SIG-M5 treated with dmso at 0.1 percent for 504 hours (cell line): ENCODE results near the gene LYZL6.
"Not testable (repeated sequence)": the region's sequence is repeated elsewhere in the genome, so short reads cannot be mapped to it uniquely, and the experiment has no call there.

Experiments used
- DNase-seq: peaks from one replicate; lab custom pipeline; 2025; ENCODE audit not compliant: unreplicated experiment; lab: John Stamatoyannopoulos, UW

LYZL6 gene

DNA sequence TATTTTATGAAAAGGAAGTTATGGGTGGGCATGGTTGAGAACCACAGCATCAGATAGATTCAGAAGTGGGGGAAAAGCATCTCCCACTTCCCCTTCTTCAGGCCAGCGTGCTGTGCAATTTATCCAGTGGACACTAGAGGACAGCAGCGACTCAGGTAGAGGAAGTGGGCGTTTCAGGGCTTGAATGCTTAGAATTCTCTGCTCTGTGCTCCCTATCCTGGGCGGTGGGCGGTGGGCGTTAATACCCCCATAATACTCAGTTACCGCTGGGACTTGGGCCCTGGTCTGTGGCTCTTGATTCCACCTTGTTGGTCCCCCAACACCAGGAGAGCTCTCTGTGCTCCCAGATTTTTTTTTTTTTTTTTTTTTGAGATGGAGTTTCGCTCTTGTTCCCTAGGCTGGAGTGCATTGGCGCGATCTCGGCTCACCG is 3.7 kb upstream of the LYZL6 start:
- peak; percentile 73 for DNase-seq

DNA sequence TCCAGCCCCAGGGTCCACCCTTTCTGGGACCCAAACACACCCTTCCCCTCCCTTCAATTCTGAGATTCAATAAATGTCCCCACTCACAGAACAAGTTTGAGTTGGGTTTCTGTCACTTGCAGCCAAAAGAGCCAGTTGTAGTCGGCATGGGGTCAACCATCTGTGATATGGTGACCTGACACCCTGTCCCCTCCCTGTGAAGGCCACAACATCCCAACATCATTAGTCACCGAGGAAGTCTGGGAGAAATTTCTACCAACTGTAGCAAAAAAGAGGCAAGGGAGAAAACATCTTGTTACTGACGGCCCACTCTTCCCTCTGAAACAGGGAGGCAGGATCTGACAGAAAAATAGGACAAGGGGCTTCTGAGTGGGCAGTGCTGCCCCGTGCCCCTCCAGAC is 638 bp upstream of the LYZL6 start:
- no peak for DNase-seq

- DNase-seq = no peak
Observed at GRCh38 chr17:35942588-35943186, 826 bp downstream of the LYZL6 start.

DNA sequence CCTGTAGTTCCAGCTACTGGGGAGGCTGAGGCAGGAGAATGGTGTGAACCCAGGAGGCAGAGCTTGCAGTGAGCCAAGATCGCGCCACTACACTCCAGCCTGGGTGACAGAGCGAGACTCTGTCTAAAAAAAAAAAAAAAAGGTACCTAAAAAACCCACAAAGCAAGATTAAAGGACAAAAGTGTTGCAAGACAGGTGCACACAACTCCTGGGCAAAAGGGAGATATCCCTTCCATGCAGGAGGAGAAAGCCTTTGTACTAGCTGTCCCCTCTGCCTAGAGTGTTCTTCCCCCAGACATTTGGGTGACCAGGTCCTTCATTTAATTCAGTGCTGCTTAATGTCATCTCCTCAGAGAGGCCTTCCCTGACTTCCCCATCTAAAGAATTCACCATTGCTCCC is 5.0 kb downstream of the LYZL6 start:
- DNase-seq = not testable (repeated sequence)

- DNase-seq = no peak
Observed at GRCh38 chr17:35936063-35936462, 7.5 kb downstream of the LYZL6 start.

DNA sequence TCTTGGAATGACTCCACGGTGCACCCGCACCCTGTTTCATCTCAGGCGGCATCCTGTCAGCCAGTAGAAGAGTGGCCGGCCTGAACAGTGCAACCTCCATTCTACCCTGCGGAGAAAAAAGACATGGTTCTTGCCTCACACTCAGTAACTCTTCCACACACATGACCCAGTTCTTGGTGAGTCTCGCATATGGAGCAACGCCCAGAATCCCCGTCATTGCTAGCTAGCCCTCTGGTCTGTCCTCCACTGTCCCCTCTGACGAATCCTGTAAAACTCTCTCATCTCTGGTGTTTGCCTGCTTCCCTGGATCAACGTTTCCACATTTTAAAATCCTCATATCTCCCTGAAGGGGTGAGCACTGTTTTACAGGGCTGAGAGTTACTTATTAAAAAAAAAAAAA is 8.8 kb downstream of the LYZL6 start:
- no peak for DNase-seq

GRCh38 chr17:35932586-35932985 is 10.9 kb downstream of the LYZL6 start:
- DNase-seq = no peak

DNA sequence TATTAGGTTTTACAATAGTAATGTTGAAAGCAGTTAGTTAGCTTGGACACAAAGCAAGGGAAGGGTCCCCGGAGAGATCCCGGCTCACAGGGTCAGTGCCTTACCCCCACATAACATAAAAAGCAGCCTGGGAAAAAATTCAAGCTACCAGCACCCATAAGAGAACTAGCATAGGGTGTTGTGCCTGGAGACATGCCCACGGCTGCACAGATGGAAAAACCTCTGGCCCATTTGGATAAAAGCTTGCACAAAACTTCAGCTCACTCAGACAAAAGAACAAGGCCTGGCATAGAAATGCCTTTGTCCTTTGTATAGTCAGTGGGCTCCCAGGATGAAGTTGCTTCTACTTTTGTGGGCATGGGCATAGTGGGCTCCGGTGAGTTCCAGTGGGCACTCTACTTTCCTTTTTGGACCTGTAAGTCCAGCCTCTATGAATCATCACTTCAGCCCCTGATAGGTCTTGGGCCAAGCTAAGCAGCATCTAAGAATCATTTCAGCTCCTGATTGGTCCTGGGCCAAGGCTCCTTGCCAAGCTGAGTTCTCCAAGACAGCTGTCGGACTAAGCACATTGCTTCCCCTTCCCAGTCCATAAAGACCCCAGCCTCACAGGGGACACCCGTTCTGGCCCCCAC is 11.6 kb downstream of the LYZL6 start:
- no peak for DNase-seq

DNA sequence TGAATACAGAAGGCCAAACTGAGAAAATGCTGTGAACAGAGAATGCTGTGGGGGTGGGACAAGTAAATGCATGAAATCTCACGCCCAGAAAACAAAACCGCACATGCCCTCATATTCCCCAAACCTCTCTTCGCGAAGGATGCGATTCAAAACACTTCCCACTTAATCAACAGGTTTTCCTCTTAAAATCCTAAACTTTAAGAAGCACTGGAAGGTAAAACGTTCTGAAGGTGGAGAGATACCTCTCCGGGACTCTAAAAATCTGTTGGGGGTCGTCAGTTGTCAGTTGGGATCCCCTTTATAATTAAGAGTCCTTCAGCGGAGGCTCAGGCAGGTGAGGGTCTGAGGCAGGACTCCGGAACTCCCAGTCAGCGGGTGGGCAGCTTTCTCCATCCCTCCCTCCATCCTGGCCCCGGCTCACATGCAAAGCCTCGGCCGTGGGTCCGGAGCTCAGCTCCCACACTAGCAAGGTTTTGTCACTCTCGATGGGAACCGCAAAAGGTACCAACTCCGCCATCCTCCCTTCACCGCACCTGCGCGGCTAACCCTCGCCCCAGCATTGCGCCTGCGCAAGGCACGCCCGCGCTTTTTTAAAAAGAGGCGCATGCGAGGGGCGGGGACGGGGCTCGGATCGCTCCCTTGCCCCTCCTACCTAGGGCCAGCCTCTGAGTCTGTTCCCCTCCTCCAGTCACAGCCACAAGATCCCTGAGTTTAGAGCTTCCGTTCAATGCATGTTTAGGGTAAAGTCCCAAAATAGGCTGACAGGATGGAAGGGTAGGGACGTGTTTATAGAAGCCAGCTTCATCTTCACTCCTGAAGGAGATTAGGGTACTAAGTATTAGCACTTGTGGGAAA is 13.1 kb downstream of the LYZL6 start, which contains the start of gene RDM1:
Gene RDM1, minus strand, starts transcription at position 563 of the 855 bp plus-strand sequence. Its CDS starts 46 bp downstream, at position 517.
- DNase-seq = peak; percentile 94

DNA sequence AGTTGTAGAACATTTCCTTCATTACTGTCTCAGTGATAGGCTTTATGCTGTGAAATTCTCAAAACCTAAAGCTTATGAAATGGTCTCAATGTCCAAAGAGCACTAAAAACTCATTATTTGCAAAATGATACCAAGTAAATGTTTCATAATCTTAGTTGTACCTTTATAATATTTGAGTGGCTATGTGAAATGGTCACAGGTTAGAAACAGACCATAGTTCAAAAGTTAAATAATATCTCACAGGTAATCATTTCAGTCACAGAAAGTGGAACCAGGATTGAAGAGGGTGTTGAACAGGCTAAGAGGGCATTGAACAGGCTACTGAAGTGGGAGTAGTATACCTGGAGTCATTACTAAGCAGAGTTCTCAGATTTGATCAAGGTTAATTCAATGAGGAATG is 15.8 kb downstream of the LYZL6 start:
- no peak for DNase-seq

GRCh38 chr17:35923609-35924114 is 19.9 kb downstream of the LYZL6 start:
- DNase-seq = no peak

- no peak for DNase-seq
Observed at GRCh38 chr17:35920229-35920628, 23.3 kb downstream of the LYZL6 start.

GRCh38 chr17:35918665-35919064 is 24.8 kb downstream of the LYZL6 start:
- no peak for DNase-seq

GRCh38 chr17:35917519-35918213 is 25.8 kb downstream of the LYZL6 start:
- DNase-seq = no peak

- DNase-seq = no peak
Observed at GRCh38 chr17:35915153-35915964, 28.2 kb downstream of the LYZL6 start.

GRCh38 chr17:35914354-35914753 is 29.2 kb downstream of the LYZL6 start:
- DNase-seq = no peak

DNA sequence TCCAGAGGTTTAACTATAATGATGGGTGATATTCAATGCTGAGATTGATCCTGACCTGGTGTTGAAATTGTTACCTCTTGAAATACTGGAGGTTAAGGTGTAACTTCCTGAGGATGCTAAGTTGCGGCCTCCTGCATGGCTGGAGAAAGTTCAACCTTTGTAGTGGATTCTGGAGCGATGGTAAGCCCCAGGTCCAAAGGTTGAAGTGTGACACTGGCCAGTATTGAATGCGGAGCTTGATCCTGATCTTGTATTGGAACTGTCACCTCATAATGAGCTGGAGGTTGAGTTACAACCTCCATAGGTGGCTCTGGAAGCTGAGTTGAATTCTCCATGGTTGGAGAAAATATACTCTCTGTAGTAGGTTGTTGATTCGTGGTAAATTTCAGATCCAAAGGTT is 29.9 kb downstream of the LYZL6 start:
- no peak for DNase-seq

DNA sequence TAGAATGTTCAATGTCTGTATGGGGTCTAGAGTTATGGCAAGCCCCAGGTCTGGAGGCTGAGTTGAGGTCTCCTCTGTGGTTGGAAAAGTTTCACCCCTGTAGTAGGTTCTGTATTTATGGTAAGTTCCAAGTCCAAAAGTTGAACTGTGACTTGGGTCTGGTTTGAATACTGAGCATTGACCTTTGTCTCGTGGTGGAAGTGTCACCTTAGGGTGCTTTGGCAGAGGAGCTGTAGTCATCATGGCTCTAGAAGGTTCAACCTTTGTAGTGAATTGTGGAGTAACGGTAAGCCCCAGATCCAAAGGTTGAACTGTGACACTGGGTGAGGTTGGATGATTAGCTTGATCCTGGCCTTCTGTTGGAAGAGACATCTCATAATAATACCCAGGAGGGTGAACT is 30.6 kb downstream of the LYZL6 start:
- DNase-seq = no peak

DNA sequence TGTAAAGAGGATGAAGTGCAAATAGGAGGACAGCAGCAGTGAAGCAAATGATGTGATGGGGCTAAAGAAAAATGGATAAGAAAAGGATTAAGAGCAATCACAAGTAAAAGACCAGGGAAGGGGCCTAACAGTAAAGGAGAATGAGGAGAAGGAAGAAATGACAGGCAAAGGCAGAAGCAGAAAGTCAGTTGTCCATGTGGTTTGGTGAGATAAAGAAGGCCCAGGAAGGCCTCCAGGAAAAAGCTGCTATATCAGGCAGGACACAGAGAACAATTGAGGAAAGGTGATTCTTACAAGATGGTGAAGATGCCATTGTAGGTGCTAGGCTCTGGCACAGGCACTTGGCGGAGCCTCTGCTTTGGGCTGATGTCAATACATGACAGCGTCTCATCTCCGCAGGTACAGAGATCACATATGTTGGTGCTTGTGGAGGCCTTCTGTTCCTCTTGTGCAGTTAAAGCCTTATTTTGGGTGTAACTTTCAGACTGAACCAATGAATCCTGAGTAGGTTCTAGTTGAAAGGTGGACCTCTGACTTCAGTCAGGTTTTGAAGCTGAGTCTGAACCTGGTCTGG is 31.1 kb downstream of the LYZL6 start:
- DNase-seq = no peak

DNA sequence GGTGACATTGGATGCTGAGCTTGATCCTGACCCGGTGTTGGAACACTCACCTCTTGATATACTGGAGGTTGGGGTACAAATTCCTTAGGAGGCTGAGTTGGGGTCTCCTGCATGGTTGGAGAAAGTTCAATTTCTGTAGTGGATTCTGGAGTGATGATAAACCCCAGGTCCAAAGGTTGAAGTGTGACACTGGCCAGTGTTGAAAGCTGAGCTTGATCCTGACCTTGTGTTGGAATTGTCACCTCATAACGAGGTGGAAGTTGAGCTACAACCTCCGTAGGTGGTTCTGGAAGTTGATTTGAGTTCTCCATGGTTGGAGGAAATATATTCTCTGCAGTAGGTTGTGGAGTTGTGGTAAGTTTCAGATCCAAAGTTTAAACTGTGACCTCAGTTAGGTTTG is 34.1 kb downstream of the LYZL6 start:
- no peak for DNase-seq
